ENCODE results near the gene PMM2.
"Not testable (repeated sequence)": the region's sequence is repeated elsewhere in the genome, so short reads cannot be mapped to it uniquely, and the experiment has no call there.

Gene PMM2

GRCh38 chr16:8782673-8783072 lies 15.0 kb upstream of the PMM2 start:
- no peak for DNase-seq (ENCODE audit: low spot score)

- DNase-seq (ENCODE audit: low spot score), result no peak
These were observed 12.2 kb upstream of the PMM2 start for GRCh38 chr16:8785408-8785807.

- not testable (repeated sequence) for DNase-seq (ENCODE audit: low spot score)
These were observed 11.3 kb upstream of the PMM2 start for GRCh38 chr16:8786316-8786715.

GRCh38 chr16:8788578-8789172 lies 9.0 kb upstream of the PMM2 start:
- no peak for DNase-seq (ENCODE audit: low spot score)

GRCh38 chr16:8795091-8795490 lies 2.5 kb upstream of the PMM2 start:
- no peak for DNase-seq (ENCODE audit: low spot score)

- no peak for DNase-seq (ENCODE audit: low spot score)
These were observed 1.8 kb upstream of the PMM2 start for GRCh38 chr16:8795818-8796217.

- DNase-seq (ENCODE audit: low spot score), result no peak
These were observed 923 bp upstream of the PMM2 start for GRCh38 chr16:8796469-8797363.

GRCh38 chr16:8798174-8798527 lies 512 bp downstream of the PMM2 start:
- peak; percentile 29 for DNase-seq (ENCODE audit: low spot score)

GRCh38 chr16:8798535-8799157 lies 1.0 kb downstream of the PMM2 start:
- DNase-seq (ENCODE audit: low spot score), result no peak

- DNase-seq (ENCODE audit: low spot score), result no peak
These were observed 4.1 kb downstream of the PMM2 start for GRCh38 chr16:8801701-8802100.

- not testable (repeated sequence) for DNase-seq (ENCODE audit: low spot score)
These were observed 6.1 kb downstream of the PMM2 start for GRCh38 chr16:8803733-8804132.

- no peak for DNase-seq (ENCODE audit: low spot score)
These were observed 6.7 kb downstream of the PMM2 start for GRCh38 chr16:8804313-8804712.

GRCh38 chr16:8806272-8806983 lies 8.8 kb downstream of the PMM2 start:
- no peak for DNase-seq (ENCODE audit: low spot score)

GRCh38 chr16:8807189-8807588 lies 9.6 kb downstream of the PMM2 start:
- DNase-seq (ENCODE audit: low spot score), result no peak

GRCh38 chr16:8808009-8808408 lies 10.4 kb downstream of the PMM2 start:
- DNase-seq (ENCODE audit: low spot score), result no peak

- DNase-seq (ENCODE audit: low spot score), result no peak
These were observed 11.1 kb downstream of the PMM2 start for GRCh38 chr16:8808613-8809353.

GRCh38 chr16:8812162-8812843 lies 14.7 kb downstream of the PMM2 start:
- no peak for DNase-seq (ENCODE audit: low spot score)

- no peak for DNase-seq (ENCODE audit: low spot score)
These were observed 16.6 kb downstream of the PMM2 start for GRCh38 chr16:8814095-8814806.

- DNase-seq (ENCODE audit: low spot score), result peak; percentile 61
These were observed 19.5 kb downstream of the PMM2 start for GRCh38 chr16:8816967-8817655.
